HG03280 (cell line): Measurements from ENCODE around the gene NCAM2.
"Not testable (repeated sequence)": the region's sequence is repeated elsewhere in the genome, so short reads cannot be mapped to it uniquely, and the experiment has no call there.

Source experiments
- ATAC-seq: cut with Tn5 transposase; IDR thresholded peaks from one replicate; pipeline ENCODE4 v1.9.1; 2021; ENCODE audit warnings: mild to moderate bottlenecking, moderate library complexity; ENCODE audit not compliant: unreplicated experiment

The NCAM2 gene

DNA sequence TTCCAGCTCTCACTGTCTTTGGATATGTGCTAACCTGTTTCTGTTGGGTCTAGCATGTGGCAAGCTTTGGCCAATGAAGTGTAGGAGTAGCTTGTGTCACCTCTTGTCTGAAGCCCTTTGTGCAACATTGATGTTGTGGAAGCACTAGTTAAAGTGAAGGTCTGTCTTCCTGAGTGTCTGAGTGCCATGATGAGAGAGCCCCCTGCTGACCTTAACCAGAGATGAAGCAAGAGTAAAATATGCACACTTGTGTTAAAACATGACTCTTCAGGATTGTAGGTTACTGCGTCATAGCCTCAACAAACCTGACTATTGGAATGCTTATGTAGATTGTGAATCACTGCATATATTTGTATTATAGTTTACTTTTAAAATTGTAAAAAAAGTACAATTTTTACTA, 103.7 kb downstream of the NCAM2 start:
- no peak for ATAC-seq

DNA sequence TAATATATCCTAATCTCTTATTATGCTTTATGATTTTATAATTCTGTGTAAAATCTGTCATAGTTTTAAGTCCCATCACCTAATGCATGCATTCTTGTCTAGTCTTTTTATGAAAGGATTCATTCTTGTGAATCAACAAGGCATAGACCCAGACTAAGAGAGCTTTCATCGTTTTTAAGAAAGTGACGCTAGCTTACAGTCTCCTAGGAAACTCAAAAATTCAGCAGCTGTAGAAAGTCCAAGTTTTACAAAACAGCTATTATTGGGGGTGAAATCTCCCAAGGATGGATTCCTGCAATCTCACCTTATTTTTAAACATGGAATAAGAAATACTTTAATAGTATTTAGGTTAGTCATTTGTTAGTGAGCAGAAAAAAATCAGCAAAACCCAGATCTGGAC, 104.7 kb downstream of the NCAM2 start:
- ATAC-seq: no peak

DNA sequence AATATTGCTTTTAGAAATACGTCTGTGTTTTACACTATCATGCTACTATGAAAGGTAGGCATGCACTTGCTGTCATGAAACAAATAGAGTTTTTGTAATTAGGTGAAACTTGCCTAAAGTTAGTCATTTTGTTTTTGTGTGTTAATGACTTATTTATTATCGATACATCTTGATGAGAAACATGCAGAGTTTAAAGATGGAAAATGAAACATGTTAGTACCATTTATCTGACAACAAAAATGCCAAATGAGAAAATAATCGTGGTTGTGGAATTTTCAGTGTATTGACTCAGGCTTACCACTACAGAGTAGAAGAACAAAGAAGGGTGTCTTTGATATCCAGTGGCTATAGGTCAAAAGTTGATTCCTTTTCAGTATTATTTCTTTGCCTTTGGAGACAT, 105.5 kb downstream of the NCAM2 start:
- ATAC-seq: no peak

DNA sequence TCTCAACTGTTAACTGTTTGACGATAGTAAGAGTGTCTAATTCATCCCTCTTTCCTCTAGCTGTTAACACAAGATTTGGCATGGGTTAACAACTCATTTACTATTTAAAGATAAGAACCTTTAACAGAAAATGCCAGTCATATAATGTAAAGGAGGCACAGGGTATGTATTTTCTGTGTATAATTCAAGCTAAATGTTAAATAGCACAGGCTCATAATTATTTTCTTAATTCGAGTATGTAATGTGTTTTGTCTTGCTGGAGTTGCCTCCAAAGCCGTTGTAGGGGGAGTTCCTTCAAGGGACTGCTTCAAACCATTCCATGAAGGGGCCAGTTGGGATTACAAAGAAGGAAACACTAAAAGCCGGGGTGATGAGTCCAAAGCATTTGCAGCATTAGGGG, 111.5 kb downstream of the NCAM2 start:
- ATAC-seq: no peak

DNA sequence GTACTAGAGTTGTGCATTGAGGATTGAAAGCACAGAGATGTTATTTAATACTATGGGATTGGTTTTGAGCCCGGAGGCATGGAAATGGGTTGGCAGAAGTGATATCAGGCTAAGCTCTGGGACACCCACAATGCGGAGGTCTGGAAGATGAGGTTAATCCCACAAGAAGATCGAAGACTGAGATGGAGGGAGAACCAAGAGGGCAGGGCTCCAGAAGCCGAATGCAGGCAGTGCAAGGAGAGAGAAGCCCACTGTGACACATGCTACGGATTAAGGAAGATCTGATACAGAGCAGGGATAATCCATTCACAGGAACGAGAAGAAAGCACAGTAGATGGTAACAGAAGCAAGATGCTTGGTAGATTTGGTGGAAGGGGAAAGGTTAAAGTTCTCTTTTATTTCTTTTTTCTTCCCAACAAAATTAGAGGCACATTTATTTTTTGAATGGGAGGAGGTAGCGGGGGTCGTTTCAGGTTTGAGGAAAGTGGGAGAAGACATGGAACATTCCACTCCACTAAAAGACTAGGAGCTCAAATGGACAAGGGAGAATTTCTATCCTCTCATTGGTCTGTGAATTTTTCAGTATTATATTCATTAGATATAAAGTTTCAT, 113.2 kb downstream of the NCAM2 start:
- no peak for ATAC-seq

DNA sequence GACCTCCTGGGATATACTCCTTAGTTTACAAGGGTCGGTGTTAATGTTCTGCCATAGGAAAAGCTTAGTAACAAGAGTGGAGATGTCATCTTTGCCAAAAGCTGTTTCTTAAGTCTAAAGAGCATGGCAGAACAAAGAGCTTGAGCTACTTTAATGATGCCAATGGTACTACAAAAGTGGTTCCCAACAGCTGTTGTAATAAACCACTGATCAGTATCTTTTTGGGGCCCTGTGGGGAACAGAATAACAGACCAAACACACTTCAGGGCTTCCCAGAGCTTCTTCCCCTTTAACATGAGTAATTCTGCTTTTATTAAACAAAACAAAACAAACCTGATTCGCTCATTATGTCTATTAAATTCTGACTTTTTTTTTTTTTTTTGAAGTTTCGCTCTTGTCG, 116.3 kb downstream of the NCAM2 start:
- ATAC-seq: no peak

DNA sequence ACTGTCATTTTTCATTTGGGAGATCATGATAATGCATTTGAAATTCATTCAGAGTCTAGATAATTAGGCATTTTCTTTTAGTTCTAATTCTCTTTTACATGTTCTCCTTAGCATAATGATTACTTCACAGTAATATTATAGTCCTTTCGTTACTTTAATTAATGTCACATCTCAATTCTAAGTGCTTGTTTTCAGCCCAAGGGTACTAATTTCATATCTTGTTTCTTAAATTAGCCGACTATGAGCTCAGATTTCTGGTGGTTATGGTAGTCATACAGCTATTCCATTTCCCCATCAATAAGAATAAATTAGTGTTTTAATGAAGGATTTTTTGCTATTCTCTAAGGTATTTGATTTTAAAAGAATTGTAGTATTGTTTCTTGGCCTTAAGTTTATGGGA, 120.9 kb downstream of the NCAM2 start:
- ATAC-seq: no peak

DNA sequence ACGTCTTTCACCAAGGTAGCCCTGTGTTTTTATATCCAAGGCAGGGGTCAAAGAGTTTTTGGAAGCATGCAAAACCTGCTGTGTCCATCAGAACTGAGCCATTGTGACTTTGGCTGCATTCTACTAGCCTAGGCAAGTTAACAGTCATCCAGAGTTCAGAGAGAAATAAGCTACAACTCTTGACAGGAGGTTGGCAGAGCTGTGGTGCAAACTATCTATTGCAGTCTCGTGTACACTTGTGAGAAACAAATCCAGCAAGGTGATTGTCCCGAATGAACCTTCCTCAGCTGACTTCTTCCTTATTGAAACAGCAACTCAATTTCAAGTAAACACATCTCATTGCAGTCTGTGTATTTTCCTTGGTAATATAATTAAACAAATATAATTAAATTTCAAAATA, 124.5 kb downstream of the NCAM2 start:
- no peak for ATAC-seq

DNA sequence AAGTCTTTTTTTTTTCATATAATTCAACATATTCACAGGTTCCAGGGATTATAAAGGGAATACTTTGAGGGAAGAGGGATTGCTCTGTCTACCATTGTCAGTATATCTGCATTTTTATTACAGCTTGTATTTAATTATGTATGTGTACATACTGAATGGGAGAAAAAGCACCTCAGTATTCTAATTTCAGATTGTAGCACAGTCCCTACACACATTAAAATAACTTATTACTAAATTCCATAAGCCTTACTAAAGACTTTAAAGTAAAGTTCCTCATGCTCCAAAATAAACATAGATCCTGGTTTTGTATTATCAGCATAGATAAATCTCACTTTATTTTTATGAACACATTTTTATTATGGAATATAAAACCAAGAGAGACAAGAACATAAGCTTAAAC, 134.2 kb downstream of the NCAM2 start:
- ATAC-seq: no peak

DNA sequence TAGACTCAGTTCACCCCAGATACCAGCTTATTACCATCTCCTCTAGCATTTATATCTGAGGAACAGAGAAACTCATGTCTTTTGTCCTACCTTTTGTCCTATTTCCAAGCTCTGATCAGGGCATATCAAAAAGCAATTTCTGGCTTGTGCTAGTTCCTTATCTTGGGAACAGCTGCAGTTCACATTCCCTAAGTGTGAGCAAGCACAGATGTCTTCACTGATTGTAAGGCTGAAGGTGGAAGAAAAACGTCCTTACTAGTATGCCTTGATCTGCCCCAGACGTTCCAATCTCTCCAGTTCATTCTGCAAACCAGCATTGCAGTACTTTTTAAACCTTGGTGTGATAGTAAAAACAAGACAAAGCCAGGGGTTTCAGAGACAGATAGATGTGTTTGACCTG, 139.8 kb downstream of the NCAM2 start:
- no peak for ATAC-seq

DNA sequence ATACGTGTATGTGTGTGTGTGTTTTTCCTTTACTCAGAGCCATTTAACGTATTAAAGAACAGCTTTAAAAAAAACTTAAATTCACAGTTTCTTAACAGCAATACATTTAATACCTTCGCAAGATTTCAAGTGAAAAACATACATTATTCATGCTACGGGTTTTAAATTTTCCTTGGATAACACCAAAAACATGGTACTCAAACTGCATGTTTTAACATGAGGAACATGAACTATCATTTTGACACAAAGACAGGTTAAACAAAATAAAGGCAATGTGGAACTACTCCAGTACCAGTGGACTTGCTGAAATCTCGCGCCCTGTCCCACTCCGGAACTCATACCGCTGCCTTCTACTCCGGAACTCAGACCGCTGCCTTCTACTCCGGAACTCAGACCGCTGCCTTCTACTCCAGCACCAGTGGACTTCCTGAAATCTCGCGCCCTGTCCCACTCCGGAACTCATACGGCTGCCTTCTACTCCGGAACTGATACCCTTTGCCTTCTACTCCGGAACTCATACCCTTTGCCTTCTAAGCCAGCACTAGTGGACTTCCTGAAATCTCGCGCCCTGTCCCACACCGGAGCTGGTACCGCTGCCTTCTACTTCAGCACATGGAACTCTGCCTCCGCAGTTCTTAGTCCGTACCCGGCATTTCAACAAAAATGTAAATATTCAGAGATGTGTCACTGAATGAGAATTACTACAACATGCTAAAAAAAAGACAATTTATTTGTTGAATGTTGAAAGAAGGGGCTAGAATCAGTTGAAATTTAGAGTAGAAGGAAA, 148.6 kb downstream of the NCAM2 start:
- no peak for ATAC-seq

DNA sequence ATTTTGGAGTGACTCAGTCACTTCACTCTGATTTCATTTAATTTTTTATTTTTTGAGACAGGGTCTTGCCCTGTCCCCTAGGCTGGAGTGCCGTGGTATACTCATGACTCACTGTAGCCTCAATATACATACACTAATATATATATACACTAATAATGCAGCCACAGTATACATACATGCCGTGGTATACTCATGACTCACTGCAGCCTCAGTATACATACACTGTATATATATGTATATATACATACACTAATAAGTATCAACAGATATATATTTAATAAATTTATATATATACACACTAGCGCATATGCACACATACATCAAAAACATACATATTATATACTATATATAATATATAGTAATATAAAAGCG, 149.2 kb downstream of the NCAM2 start:
- no peak for ATAC-seq

DNA sequence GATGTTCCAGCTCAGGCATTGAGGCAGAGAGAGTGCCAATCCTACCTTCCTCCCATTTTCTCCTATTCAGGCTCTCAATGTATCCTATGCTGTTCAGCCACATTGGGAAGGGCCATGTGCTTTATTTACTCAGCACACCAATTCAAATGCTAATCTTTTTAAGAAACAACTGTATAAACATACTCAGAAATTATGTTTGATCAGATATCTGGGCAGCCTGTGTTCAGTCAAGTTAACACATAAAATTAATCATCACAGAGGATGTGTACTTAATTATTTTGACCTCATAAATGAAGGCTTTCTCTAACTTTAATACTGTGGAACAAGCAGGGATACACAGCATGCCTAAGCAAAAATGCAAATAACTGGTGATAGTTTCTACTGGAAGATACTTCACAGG, 149.8 kb downstream of the NCAM2 start:
- no peak for ATAC-seq

DNA sequence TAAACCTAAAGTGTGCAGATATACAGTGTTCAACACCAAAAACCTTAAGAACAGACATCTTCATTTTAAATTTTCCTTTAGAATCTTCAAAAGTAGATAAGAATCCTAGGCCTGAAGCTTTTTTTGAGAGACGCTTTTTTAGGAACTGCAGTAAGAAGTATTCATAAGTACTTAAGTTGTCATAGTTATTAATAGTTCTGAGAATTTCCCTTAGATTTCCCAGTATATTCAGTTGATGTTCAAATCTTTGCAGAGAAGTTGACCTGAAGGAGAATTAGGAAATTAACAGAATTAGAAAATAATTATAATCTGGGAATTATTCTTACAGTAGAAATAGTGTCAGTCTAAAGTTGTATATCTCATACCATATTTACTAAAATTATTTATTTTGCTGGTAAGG, 150.3 kb downstream of the NCAM2 start:
- no peak for ATAC-seq

DNA sequence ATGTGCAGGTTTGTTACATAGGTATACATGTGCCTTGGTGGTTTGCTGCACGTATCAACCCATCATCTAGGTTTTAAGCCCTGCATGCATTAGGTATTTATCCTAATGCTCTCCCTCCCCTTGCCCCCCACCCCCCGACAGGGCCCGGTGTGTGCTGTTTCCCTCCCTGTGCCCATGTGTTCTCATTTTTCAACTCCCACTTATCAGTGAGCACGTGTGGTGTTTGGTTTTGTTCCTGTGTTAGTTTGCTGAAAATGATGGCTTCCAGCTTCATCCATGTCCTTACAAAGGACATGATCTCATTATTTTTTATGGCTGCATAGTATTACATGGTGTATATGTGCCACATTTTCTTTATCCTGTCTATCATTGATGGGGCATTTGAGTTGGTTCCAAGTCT, 151.2 kb downstream of the NCAM2 start:
- ATAC-seq: not testable (repeated sequence)

DNA sequence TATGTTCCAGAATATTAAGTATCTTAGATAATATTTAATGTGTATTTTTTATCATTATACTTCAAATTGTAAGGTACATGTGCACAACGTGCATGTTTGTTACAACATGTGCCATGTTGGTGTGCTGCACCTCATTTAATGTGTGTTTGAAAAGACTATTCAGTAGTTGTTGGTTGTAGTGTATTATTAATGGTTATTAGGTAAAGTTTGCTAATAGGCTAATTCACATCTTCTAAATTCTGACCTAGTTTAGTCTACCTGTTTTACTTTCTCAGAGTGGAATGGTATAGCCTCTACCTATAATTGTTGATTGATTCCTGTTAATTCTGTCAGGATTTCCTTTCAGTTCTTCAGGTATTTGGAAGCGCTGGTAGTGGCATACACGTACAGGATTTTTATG, 153.0 kb downstream of the NCAM2 start:
- no peak for ATAC-seq

DNA sequence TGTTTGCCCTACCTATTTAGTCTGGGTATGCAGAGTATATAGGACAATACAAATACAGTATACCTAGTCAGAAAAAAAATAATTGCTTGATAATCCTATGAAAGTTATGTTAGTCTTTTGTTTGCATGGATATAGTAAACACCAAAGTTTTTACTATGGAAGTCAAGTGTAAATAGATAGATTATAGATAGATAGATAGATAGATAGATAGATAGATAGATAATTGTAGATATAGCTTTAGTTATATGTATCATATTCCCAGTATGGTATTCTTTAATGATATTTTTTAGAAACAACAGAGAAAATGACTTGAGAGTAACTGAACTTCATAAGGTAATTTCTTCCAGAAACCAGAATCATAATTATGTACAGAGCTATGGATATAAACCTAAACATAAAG, 158.2 kb downstream of the NCAM2 start:
- ATAC-seq: no peak

DNA sequence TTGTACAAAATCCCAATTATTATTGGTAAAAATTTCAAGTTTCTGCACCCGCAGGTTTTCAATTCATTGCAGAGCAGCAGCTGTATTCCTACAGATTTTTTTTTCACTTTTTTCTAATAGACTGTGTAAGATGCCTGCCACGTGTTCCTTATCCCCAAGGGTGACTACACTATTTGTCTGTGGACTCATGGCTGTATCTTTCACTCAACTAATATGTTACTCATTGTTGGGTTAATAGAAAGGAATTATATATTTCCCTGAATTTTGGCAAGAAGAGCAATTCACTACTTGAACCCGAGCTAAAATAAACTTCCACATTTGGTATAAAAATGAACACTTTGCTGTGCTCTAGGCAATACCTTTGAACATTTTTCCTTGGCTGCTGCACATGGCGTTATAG, 158.7 kb downstream of the NCAM2 start:
- ATAC-seq: no peak

DNA sequence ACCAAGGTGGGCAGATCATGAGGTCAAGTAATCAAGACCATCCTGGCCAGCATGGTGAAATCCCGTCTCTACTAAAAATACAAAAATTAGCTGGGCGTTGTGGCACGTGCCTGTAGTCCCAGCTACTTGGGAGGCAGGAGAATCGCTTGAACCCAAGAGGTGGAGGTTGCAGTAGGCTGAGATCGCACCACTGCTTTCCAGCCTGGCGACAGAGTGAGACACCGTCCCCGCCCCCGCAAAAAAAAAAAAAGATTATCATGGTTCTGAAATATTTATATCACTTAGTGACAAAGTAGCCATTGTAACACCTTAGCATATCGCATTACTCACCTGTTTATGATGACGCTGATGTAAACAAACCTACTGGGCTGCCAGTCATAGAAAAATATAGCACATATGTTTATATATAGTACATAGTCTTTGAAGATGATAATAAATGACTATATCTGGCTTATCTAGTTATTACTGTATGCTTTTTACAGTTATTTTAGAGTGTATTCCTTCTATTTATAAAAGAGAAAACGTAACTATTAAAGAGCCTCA, 160.2 kb downstream of the NCAM2 start:
- ATAC-seq: no peak

DNA sequence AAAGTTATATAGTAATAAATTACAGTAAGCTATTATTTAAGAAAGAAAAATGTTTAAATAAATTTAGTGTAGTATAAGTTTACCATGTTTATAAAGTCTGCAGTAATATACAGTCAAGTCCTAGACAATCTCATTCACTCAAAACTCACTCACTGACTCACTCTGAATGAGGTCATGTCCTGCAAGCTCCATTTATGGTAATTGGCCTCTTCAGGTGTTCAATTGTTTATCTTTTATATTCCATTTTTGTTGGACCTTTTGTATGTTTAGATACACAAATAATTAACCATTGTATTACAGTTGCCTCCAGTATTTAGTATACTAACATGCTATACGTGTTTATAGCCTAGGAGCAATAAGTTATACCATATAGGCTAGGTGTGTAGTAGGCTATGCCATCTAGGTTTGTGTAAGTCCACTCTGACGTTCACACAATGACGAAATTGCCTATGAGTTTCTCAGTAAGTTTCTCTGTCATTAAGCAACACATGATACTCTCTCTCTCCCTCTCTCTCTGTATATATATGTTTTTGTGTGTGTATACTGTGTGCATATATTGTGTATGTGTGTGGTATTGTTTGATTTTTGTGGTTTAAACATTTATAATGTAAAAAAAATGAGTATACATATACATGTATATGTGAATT, 161.2 kb downstream of the NCAM2 start:
- ATAC-seq: no peak

DNA sequence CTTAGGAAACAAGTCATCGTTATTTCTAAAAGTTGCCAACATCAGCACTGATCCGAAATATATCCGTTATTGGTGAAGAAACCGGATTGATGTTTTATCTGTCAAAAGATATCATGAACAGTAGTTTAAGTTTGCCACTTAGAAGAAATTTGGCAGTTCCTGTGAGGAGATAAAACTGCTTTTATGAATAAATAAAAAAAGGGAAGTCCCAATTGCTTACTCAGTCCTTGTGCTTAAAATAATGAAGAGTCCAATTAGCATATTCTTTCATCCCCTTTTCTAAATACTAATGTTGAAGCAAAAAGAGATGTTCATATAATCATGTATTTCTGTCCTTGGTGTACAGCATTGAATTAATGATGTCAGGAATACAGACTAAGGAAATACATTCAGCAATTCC, 164.6 kb downstream of the NCAM2 start:
- ATAC-seq: no peak

DNA sequence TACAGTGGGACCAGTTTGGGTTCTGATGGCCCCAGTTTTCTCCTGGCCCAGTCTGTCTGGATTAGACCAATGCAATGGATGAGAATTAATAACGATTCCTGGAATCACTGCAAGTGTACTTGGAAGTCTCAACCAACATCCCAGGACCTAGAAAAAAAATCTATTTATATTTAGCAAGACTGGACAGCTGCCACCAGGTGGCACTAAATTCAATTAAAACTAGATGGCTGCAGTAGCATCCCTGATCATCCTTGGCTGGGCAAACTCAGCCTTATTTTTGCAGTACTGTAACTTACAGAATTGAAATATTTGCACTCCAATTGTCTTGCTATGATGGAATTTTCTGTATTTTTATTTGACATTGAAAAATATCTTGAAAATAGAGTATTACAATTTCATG, 165.7 kb downstream of the NCAM2 start:
- ATAC-seq: no peak
